Kidney (tissue), 14 donors: ENCODE measurements around the gene NET1. TPM values are rescaled to one million over a fixed set of nuclear protein-coding genes. Genes with fewer than 3 reads are reported as not detected.

Source experiments
- DNase-seq, 5 donors: peaks; one replicate each; pipeline ENCODE4 v3.0.0-alpha.2; 2013 to 2020
- FAIRE-seq: peaks from 2 replicates; lab custom pipeline; 2012; peaks lifted over from hg19 to GRCh38; lab: Jason Lieb, UNC
- H3K27ac ChIP-seq, 2 donors: one replicate each; pipeline ENCODE4 v1.7.0; 2013; ENCODE audit warnings: low read depth in 2 of 2, low read length in 2 of 2, inconsistent platforms in 1 of 2
- H3K27me3 ChIP-seq: one replicate; pipeline ENCODE4 v1.7.1; 2013; ENCODE audit warnings: low read length, inconsistent platforms; ENCODE audit not compliant: control insufficient read depth, insufficient read depth
- H3K36me3 ChIP-seq, 3 donors: one replicate each; pipeline versions ENCODE4 v1.7.0 to v1.7.1; 2013; ENCODE audit warnings: low read length in 3 of 3, control low read depth in 1 of 3, inconsistent platforms in 1 of 3; ENCODE audit not compliant: insufficient read depth in 3 of 3, control insufficient read depth in 2 of 3
- H3K4me1 ChIP-seq, 3 donors: one replicate each; pipeline versions ENCODE4 v1.7.0 to v1.7.1; 2013; ENCODE audit warnings: low read length in 3 of 3, inconsistent platforms in 1 of 3, low read depth in 1 of 3; ENCODE audit not compliant: control insufficient read depth in 2 of 3, insufficient read depth in 2 of 3
- H3K4me3 ChIP-seq, 3 donors: one replicate each; pipeline versions ENCODE4 v1.7.0 to v1.8.1; 2013; ENCODE audit warnings: low read length in 3 of 3, control low read depth in 1 of 3, inconsistent platforms in 1 of 3
- H3K9ac ChIP-seq, 3 donors: one replicate each; pipeline versions ENCODE4 v1.7.0 to v1.7.1; 2013; ENCODE audit warnings: low read length in 3 of 3, control low read depth in 1 of 3, inconsistent platforms in 1 of 3
- H3K9me3 ChIP-seq, 3 donors: one replicate each; pipeline versions ENCODE4 v1.7.0 to v1.7.1; 2013; ENCODE audit warnings: low read length in 3 of 3, control low read depth in 1 of 3, inconsistent platforms in 1 of 3; ENCODE audit not compliant: control insufficient read depth in 2 of 3, insufficient read depth in 1 of 3
- intact Hi-C: fragments of 100-400 bp; cut with DNase I; formaldehyde crosslinking; loops from one replicate; pipeline ENCODE4 v1.11.1; 2022
- polyA plus RNA-seq: library from polyadenylated mRNA; stranded (reverse); fragments of 350-450 nt; fragmentation: Illumina TruSeq; extraction: RNeasy Lipid Tissue Mini Kit (QIAGEN cat#74804); gene quantifications from one replicate; pipeline ENCODE4 v1.2.3, GENCODE V29; 2014; ENCODE audit warnings: low read depth, low replicate concordance; ENCODE audit not compliant: insufficient read depth
- total RNA-seq: library from RNA; stranded (reverse); fragmentation: NEBNext Ultra II Directional; extraction: Animal tissue kit (Norgen Biotek cat#: 25700); gene quantifications from one replicate; pipeline ENCODE4 v1.2.1, GENCODE V29; 2021
- TF ChIP-seq, protein P1 (sequence below): IDR thresholded peaks from 3 replicates; pipeline ENCODE4 v1.5.1; 2012; ENCODE audit warnings: mild to moderate bottlenecking, moderate library complexity, borderline replicate concordance; ENCODE audit not compliant: insufficient read depth; ENCODE audit errors: extremely low read depth
- donor health status: control.
- donor health status: control.
- donor health status: control.
- donor health status: control.
- donor health status: control.
- donor health status: DM: yes; HTN: yes; CAD: no.
- donor health status: Normal renal cell carcinoma (clear cell type).

NET1 gene
- total and polyA plus RNA-seq, 2 donors from 2014 or later, result 35.9 to 86.5 TPM

DNA sequence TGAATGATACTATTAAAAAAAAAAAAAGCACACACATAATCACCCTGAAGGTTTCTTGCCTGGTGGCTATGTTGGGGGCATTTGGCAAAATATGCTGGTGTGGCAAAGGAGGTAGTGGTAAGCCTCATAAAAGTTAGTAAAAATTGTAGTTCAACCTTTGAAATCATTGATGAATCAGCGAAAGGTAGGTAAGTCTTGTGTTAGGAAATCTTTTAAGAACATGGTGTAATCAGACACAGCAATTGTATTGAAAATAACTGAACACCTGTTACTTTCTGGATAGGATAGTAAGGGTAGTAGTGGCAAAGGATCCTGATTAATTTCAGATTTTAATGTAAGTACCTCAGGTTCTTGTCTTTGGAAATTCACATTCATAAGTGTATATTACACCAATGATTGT, 46.1 kb downstream of the NET1 start:
- Histone ChIP-seq H3K9me3 (no peaks in the 10 kb centered on the region), H3K27me3 (no peaks in the 10 kb centered on the region), H3K27ac (no peak overlapping the region), H3K9ac (no peak overlapping the region), H3K4me3 (no peak overlapping the region), H3K4me1 (no peaks in the 10 kb centered on the region), H3K36me3 (peaks cover 4 to 55% (median 27%) of the 10 kb centered on the region in 3 donors)
- intact Hi-C loops, result no loop called here
- no peak for DNase-seq
- TF ChIP-seq, protein P1, sequence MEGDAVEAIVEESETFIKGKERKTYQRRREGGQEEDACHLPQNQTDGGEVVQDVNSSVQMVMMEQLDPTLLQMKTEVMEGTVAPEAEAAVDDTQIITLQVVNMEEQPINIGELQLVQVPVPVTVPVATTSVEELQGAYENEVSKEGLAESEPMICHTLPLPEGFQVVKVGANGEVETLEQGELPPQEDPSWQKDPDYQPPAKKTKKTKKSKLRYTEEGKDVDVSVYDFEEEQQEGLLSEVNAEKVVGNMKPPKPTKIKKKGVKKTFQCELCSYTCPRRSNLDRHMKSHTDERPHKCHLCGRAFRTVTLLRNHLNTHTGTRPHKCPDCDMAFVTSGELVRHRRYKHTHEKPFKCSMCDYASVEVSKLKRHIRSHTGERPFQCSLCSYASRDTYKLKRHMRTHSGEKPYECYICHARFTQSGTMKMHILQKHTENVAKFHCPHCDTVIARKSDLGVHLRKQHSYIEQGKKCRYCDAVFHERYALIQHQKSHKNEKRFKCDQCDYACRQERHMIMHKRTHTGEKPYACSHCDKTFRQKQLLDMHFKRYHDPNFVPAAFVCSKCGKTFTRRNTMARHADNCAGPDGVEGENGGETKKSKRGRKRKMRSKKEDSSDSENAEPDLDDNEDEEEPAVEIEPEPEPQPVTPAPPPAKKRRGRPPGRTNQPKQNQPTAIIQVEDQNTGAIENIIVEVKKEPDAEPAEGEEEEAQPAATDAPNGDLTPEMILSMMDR, result no peak
- FAIRE-seq, result no peak

DNA sequence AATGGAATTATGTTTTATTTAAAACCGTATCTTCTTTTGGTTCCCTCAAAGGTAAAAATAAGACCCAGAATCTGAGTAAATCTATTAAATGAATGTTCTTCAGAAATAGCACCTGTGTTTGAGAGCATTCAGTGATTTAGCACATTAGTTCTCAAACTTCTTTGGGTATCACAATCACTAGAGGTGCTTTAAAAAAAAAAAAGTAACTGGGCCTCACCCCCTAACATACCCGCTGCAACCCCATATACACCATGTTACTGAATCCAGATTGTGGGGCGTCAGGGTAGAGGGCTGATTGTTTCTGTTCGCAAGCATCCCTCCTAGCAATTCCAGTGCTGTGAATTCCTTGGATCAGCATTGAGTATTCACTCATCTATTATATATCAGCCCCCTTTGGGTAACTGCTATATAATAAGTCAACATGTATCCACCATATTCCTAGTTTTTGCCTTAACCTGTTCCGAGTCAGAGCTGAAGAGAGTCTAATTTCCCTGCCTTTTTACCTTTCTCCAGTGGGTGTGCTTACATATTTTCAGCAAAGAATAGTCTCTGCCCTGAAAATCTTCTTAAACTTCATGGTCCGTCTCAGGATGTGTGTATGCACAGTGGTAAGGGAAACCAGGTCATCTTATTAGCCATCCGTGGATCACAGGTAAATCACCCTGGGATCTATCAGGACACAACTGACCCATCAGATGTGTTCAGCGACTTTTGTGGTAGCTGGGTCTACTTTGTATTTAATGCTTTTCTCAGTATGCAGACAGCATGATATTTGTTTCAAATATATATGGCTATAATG, 46.8 kb downstream of the NET1 start:
- H3K36me3 ChIP-seq, result peaks cover 4 to 48% (median 23%) of the 10 kb centered on the region in 3 donors
- no peak for FAIRE-seq

DNA sequence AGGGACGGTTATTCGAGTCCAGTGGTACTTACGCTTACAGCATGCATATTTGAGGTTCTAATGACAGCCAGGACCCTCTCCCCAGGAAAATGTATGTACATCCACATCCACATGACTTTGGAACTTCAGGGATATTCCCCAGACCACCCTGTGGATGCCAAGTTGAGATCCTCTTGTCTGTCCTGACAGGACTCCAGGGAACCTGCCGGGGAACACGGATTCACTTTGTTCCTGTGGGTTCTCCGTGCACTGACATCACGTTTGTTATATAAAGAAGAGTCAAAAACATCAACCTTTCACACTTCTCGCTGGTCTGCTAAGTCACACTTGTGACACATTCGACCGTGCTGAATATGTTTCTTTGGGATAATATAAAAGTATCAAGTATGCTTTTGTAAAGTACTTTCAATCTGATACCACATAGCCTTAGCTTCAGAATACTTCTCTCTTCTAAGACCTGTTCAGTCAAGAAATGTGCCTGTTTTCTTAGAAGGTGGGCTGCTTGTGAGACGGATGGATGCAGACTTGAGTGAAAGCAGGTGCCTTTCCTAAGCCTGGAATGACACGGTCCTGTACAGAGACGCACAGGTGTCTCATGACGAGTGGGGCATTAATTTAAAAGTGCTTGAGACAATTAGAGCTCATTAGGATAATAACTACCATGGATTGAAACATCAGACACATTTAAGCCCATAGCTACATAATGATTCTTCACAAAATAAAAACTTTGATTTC, 48.3 kb downstream of the NET1 start:
- FAIRE-seq (no peak), DNase-seq (no peak)
- TF ChIP-seq, protein P1, result no peak
- Histone ChIP-seq H3K27me3 (no peaks in the 10 kb centered on the region), H3K36me3 (peaks cover 0 to 33% (median 14%) of the 10 kb centered on the region in 3 donors), H3K4me3 (no peak overlapping the region), H3K9ac (no peak overlapping the region), H3K9me3 (no peaks in the 10 kb centered on the region), H3K27ac (no peak overlapping the region), H3K4me1 (no peaks in the 10 kb centered on the region)
- intact Hi-C loops, result no loop called here

More for the DNA sequence above, 46.8 kb downstream of the NET1 start:
- Histone ChIP-seq H3K4me1 (no peaks in the 10 kb centered on the region), H3K27me3 (no peaks in the 10 kb centered on the region), H3K9ac (no peak overlapping the region), H3K4me3 (no peak overlapping the region), H3K9me3 (no peaks in the 10 kb centered on the region), H3K27ac (no peak overlapping the region)
- intact Hi-C loops, result no loop called here
- TF ChIP-seq, protein P1, result no peak
- DNase-seq, result no peak
